Mucosa of rectum (tissue), 2 donors: ENCODE data around the gene FBP1.

ENCODE experiments used
- H3K27ac ChIP-seq, 2 donors: one replicate each; pipeline ENCODE4 v1.7.0; 2013; ENCODE audit warnings: inconsistent platforms in 2 of 2, low read depth in 2 of 2, low read length in 2 of 2
- H3K27me3 ChIP-seq, 2 donors: one replicate each; pipeline ENCODE4 v1.7.0; 2013; ENCODE audit warnings: low read length in 2 of 2; ENCODE audit not compliant: control insufficient read depth in 2 of 2, insufficient read depth in 2 of 2
- H3K36me3 ChIP-seq, 2 donors: one replicate each; pipeline ENCODE4 v1.7.0; 2013; ENCODE audit warnings: low read length in 2 of 2; ENCODE audit not compliant: control insufficient read depth in 2 of 2, insufficient read depth in 2 of 2
- H3K4me1 ChIP-seq, 2 donors: one replicate each; pipeline ENCODE4 v1.7.0; 2013; ENCODE audit warnings: low read length in 2 of 2, mild to moderate bottlenecking in 1 of 2; ENCODE audit not compliant: control insufficient read depth in 2 of 2, insufficient read depth in 2 of 2
- H3K4me3 ChIP-seq, 2 donors: one replicate each; pipeline ENCODE4 v1.7.0; 2013; ENCODE audit warnings: low read length in 2 of 2
- H3K9ac ChIP-seq, 2 donors: one replicate each; pipeline ENCODE4 v1.7.0; 2013; ENCODE audit warnings: low read length in 2 of 2, low read depth in 1 of 2, mild to moderate bottlenecking in 1 of 2
- H3K9me3 ChIP-seq, 2 donors: one replicate each; pipeline ENCODE4 v1.7.0; 2013; ENCODE audit warnings: low read length in 2 of 2; ENCODE audit not compliant: control insufficient read depth in 2 of 2
- donor health status: healthy.
- donor health status: Normal muscosa, but diverticular disease.

FBP1 gene

DNA sequence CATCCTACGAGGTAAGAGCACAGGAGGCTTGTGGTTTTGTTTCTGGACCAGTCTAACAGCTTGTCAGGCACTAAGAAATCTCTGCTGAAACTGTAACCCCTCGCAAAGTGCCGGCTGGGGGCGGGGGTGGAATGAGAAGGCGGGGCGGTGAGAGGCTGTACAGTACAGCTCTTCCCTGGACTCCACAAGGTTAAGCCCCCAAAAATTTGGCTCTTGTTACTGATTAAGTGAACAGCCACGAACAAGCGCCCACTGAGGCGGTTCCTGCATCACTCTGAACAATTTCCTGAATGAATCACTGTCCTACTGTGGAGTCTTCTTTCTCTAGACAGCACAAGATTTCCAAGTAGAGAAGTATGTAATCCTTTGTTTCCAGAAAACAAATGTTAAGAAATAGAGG, 52.5 kb downstream of the FBP1 start:
- peak overlapping the region in 1 of 2 donors; percentile 0 for H3K4me3 ChIP-seq
- H3K36me3 ChIP-seq: no peaks in the 10 kb centered on the region
- no peaks in the 10 kb centered on the region for H3K4me1 ChIP-seq
- no peaks in the 10 kb centered on the region for H3K9me3 ChIP-seq
- no peaks in the 10 kb centered on the region for H3K27me3 ChIP-seq
- H3K27ac ChIP-seq: no peak overlapping the region
- no peak overlapping the region for H3K9ac ChIP-seq

DNA sequence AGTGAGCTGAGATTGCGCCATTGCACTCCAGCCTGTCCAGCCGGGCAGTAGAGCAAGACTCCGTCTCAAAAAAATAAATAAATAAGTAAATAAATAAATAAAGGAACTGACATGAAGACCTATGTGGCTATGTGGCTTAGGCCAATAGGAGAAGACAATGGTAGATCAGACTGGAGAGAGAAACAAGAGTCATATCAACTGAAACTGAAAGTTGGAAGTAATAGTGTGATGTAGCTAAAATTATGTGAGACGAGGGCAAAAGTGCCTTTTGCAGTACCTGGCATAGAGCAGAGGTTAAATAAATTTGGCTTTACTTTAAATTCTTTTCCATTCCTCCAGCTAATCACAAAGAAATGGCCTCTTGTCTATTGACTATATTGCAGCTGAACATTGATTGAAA, 53.0 kb downstream of the FBP1 start:
- H3K4me3 ChIP-seq: peak overlapping the region in 1 of 2 donors; percentile 0
- H3K27me3 ChIP-seq: no peaks in the 10 kb centered on the region
- H3K4me1 ChIP-seq: no peaks in the 10 kb centered on the region
- H3K9me3 ChIP-seq: no peaks in the 10 kb centered on the region
- H3K36me3 ChIP-seq: no peaks in the 10 kb centered on the region
- H3K9ac ChIP-seq: no peak overlapping the region
- no peak overlapping the region for H3K27ac ChIP-seq

DNA sequence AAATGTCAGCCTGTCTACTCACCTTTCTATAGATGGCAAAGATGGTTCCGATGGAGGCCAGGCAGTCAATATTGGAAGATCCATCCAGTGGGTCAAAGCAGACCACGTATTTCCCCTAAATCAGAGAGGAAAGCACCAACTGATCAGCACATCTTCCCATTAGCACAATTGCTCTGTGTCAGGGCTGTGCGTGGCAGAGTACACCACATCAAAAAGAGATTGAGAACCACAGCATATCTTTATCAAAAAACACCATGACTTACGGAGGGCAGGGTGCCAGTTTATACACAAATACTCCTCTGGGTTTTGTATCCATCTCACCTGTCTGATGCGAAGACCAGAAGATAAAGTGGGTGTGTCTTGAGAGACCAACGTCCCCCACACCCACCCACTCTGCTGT, 54.8 kb downstream of the FBP1 start:
- no peak overlapping the region for H3K4me3 ChIP-seq
- H3K36me3 ChIP-seq: no peaks in the 10 kb centered on the region
- H3K27ac ChIP-seq: no peak overlapping the region
- no peaks in the 10 kb centered on the region for H3K4me1 ChIP-seq
- H3K9me3 ChIP-seq: no peaks in the 10 kb centered on the region
- H3K9ac ChIP-seq: no peak overlapping the region
- no peaks in the 10 kb centered on the region for H3K27me3 ChIP-seq

DNA sequence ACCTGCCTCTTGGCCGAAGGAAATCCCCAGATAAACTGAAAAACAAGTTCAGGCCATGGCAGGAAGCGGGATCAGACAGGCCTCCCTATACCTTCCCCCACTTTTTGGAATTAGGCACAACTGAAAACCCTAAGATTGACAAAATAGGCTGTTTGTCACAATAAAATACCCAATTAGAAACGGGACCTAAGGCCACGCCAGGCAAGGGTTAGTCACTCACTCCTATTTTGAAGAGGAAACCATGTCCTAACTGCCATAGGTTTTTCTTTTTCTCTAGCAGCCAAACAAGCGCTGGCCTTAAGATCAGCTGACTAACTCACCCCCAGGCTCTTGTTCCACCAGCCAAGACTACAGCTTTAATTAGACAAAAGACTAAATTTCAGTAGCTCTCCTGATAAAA, 57.6 kb downstream of the FBP1 start:
- no peak overlapping the region for H3K27ac ChIP-seq
- H3K9me3 ChIP-seq: no peaks in the 10 kb centered on the region
- H3K9ac ChIP-seq: no peak overlapping the region
- no peaks in the 10 kb centered on the region for H3K36me3 ChIP-seq
- H3K27me3 ChIP-seq: no peaks in the 10 kb centered on the region
- H3K4me1 ChIP-seq: peaks cover 0 to 8% of the 10 kb centered on the region in 2 donors
- H3K4me3 ChIP-seq: no peak overlapping the region

DNA sequence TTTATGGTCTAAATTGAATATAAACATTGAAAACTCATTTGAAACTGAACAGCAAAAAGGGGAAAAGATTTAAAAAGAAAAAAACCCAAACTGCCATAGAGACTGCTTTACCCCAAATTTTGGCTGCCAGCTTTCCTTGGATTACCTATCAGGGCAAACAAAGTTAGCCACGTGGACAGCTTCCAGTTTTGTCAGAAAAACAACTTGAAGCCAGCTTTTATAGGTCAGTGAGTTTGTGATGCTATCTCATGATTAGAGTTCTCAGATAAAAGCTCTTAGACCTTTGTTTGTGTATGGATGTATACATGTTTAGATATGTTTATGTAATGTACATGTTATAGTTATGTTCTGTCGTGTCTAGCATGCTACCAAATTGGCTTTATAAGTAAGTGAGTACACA, 61.7 kb downstream of the FBP1 start:
- Histone ChIP-seq H3K9ac (no peak overlapping the region), H3K27me3 (no peaks in the 10 kb centered on the region), H3K9me3 (no peaks in the 10 kb centered on the region), H3K4me3 (no peak overlapping the region), H3K27ac (no peak overlapping the region), H3K4me1 (peaks cover 0 to 8% of the 10 kb centered on the region in 2 donors), H3K36me3 (no peaks in the 10 kb centered on the region)

DNA sequence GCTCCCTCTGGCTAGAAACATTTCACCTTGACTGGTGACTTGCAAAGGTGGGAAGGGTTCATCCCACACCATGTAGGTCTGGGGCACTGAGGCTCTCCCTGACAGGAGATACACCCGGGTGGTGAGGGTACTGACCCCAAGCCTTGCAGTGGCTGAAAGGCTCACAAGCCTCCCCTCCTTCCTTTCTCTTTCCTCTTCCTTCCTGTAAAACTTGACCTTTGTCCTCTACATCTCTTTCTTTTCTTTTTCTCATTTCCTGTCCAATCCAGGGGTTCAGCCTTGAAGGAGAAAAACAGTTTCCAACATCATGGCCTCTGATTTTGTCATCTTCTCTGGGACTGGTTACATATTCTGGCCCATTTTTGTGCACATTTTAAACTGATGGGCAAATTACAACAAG, 62.3 kb downstream of the FBP1 start:
- H3K4me3 ChIP-seq: no peak overlapping the region
- H3K27ac ChIP-seq: no peak overlapping the region
- peaks cover 0 to 8% of the 10 kb centered on the region in 2 donors for H3K4me1 ChIP-seq
- no peaks in the 10 kb centered on the region for H3K36me3 ChIP-seq
- no peak overlapping the region for H3K9ac ChIP-seq
- H3K27me3 ChIP-seq: no peaks in the 10 kb centered on the region
- no peaks in the 10 kb centered on the region for H3K9me3 ChIP-seq

DNA sequence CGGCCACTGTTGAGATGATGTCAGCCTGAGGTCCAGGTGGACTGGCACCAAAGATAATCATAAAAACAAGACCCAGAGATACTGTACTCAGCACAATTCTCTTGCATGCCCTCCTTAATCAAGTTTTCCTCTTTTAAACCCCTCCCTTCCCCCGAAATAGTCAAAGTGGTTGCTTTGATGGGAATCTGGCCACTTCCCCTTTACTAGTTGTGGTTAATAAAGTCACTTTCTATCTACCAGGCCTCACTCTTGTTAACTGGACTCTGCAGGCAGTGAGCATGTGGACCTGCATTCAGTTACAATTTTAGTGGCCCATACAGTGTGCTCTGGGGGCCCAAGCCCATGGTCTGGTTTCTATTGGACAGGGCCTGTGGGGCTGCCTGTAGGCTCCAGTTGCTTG, 63.2 kb downstream of the FBP1 start:
- peaks cover 0 to 8% of the 10 kb centered on the region in 2 donors for H3K4me1 ChIP-seq
- H3K9me3 ChIP-seq: no peaks in the 10 kb centered on the region
- H3K27ac ChIP-seq: no peak overlapping the region
- no peaks in the 10 kb centered on the region for H3K36me3 ChIP-seq
- H3K9ac ChIP-seq: no peak overlapping the region
- no peak overlapping the region for H3K4me3 ChIP-seq
- H3K27me3 ChIP-seq: no peaks in the 10 kb centered on the region

DNA sequence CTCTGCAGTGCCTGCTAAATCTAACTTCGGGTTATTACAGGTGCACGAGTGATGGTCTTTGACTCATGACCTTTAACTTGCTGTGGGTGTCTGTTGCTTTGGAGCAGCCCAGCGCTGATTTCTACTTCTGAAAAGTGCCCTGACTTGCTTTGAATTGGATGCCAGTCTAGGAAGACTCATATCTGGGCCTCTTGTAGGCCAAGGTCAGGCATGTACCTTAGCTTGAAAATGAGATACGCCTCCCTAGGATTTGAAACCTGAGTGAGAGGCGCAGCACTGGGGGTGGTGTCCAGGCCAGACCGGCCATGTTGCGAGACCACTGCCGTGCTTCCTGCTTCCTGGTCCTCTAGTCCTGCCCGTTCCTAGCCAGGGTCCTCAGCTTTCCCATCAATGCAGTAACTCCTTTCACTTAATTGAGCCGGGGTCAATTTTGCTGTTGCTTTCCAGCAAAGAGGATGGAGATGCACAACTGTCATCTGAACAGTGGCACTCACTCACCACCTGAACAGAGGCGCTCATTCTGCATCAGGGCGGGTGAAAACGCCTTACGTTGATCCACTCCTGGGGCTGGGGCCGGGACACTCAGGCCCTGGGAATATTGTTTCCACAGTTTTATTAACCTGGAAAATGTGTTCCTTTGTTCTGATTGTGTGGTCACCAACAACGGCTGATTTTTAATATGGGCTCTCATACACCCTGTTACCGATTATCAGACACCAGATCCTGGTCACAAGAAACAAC, 70.2 kb downstream of the FBP1 start:
- no peak overlapping the region for H3K4me3 ChIP-seq
- H3K4me1 ChIP-seq: no peaks in the 10 kb centered on the region
- H3K9ac ChIP-seq: no peak overlapping the region
- no peaks in the 10 kb centered on the region for H3K27me3 ChIP-seq
- no peak overlapping the region for H3K27ac ChIP-seq
- no peaks in the 10 kb centered on the region for H3K36me3 ChIP-seq
- no peaks in the 10 kb centered on the region for H3K9me3 ChIP-seq

DNA sequence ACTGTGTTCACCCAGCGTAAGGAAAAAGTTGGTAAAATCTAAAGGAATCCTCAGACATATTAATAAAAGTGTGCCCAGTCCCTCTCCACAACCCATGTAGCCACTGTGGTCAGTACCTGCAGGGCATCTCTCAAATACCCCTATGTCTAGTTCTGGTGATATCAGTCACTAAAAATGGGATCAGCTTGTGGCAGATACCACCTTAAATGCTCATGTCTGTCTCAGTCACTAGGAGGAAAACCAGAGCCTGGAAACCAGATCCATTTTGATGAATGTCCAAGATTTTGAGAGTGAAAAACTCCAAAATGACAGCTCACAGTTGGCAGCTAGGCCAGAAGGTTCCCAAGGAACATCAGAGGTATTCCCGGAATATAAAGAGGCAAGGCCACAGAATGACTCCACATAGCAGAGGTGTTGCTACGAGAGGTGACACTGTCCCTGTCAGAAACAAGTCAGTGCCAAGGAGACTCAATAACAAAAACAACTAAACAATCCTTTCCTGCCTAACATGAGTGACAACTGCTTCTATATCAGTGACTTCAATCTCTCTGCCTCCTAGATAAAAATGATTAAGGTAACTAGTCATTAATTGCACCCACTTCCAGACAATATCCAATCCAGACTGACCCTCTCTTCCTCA, 70.9 kb downstream of the FBP1 start:
- no peak overlapping the region for H3K27ac ChIP-seq
- no peaks in the 10 kb centered on the region for H3K27me3 ChIP-seq
- no peak overlapping the region for H3K4me3 ChIP-seq
- H3K9ac ChIP-seq: no peak overlapping the region
- H3K36me3 ChIP-seq: no peaks in the 10 kb centered on the region
- no peaks in the 10 kb centered on the region for H3K9me3 ChIP-seq
- no peaks in the 10 kb centered on the region for H3K4me1 ChIP-seq

DNA sequence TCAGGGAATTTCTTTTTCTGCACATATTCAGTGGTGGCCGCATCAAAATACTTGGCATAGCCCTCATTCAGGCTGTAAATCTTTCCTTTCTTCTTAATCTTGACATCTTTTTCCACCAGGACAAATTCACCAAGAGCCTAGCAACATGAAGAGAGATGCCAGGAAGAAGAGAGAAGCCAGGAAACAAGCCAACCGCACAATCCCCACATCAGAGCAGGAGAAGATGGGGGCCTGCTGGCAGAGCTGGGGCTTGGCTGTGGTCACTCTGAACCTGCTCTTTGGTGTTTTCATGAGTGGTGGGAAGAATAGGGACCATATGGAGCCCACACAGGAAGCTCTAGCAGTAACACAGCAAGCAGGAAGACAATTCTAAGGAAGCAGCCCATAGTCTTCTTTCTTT, 72.0 kb downstream of the FBP1 start:
- Histone ChIP-seq H3K9me3 (no peaks in the 10 kb centered on the region), H3K4me3 (no peak overlapping the region), H3K27ac (no peak overlapping the region), H3K9ac (no peak overlapping the region), H3K4me1 (no peaks in the 10 kb centered on the region), H3K27me3 (no peaks in the 10 kb centered on the region), H3K36me3 (no peaks in the 10 kb centered on the region)
